CD4-positive, alpha-beta T cell treated with Interleukin-15 for 4 hours (primary cell): ENCODE data around the gene ACTR8.

Experiments used
- DNase-seq: peaks from one replicate; pipeline ENCODE4 v3.0.0-alpha.2; 2020; ENCODE audit warnings: low spot score

Gene ACTR8

DNA sequence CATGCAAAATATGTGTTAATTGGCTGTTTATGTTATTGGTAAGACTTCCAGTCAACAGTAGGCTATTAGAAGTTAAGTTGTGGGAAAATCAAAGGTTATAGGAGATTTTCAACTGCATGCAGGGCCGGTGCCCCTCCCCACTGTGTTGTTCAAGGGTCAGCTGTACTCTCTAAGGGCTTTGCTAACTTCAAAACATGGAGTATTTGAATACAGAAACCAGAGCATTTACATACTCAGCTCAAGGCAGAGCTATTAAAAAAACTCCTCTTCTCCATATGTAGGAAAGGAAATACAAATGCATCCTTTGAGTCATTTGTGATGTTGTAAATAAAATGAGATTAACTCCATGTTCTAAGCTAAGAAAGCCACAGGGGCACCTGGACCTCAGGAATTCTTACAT is 18.8 kb downstream of the ACTR8 start:
- no peak for DNase-seq

DNA sequence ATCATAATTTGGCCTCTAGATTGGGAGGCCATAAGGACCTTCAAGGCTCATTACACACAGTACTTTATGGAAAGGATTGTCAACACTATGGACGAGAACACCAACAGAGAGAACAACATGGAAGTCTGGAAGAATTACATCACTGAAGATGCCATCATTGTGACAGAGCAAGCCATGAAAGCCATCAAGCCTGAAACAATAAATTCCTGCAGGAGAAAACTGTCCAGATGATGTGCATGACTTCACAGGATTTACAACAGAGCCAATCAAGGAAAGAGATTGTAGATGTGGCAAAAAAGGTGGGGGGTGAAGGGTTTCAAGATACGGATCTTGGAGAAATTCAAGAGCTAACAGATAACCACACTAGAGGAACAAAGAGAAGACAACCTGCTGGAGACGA is 19.7 kb downstream of the ACTR8 start:
- DNase-seq = no peak

DNA sequence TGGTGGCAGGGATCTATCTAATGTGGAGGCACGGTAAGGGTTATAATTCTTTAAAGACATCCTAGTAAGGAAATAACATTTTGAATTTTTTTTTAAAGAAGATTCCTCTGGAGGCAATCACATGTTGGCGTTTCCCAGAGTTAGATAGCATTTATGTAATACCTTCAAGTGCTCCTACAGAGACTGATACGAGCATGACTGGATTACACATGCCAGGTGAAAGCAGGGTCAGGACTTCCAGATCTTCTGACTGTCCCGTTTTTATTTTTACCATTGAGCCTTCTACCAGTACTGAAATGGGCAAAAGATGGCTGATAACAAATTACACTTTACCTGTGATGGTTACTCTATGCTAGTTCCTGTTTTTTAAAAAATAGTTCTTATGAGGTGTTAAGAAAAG is 21.8 kb downstream of the ACTR8 start:
- DNase-seq = no peak

DNA sequence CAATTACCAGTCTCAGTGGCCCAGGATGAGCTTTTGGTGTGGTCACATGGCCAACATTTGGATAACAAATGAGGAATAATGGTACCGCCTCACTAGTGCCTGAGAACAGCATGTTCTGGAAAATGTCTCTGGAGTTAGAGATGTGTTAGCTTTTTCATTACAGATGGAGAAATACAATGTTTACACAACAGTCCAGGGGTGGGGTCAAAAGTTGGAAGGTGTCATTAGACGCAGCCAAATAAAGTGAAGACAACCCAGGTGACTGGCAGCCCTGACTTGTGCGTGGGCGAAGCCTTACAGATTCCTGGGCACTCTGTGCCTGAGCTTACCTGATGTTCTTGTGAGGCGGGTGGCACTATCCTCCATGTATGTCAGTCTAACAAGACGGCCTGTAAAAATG is 22.8 kb downstream of the ACTR8 start:
- no peak for DNase-seq

DNA sequence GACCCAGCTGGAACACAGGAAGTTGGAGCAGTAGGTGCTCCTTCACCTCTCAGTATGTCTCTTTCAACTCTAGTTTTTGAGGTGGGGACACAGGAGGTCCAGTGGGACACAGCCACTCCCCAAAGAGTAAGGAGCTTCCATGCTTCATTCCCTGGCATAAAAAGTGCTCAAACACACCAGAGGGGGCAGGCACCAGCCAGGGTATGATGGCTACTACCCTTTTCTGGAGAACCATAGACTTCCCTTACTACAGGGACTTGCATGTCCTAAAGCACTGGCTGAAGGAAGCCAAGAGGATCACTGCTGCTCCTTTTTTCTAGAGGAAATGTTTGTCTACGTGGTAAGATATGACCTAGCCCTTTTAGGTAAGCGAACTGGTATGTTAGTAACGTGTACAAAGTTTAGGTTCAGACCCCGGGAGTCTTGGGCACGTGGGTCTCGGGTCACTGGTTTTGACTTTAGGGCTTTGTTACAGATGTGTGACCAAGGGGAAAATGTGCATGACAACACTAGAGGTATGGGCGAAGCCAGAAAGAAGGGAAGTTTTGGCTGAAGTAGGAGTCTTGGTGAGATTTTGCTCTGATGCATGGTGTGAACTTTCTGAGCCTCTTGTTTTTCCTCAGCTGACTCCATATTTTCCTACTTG is 23.7 kb downstream of the ACTR8 start:
- no peak for DNase-seq

DNA sequence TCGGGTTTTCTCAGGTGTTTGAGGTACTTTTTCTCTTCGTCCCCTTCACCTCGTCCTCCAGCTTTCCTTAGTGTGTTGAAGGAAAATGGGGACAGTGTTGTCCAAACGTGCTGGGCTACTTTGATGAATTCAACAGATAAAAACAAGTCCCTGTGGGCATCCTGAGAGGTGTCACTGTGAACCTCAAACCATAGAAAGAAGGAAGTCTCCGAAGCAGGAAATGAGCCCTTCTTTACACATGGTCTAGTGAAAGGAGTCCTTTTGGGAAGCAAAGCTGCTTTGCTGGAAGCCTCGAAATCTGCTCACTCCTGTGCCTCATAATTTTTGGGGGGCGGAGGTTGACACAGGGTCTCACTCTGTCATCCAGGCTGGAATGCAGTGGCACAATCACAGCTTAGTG is 25.0 kb downstream of the ACTR8 start:
- DNase-seq = no peak

DNA sequence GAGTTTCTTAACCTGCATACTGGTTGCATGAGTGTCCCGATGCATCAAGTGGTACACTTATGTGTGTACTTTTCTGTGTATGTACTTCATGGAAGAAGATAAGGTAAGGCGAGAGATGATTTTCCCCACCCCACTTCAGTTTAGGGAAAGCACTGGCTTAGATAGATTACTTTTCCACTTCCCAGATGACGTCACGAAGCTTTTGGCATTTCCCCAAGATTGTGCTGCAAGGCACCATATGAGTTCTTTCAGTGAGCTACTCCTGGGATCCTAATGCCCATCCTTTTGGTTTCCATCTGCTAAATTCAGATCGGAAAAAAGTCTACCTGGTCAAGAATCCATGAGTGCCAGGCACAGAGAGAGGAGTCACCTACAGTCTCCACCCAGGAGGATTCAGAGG is 31.1 kb downstream of the ACTR8 start:
- no peak for DNase-seq

DNA sequence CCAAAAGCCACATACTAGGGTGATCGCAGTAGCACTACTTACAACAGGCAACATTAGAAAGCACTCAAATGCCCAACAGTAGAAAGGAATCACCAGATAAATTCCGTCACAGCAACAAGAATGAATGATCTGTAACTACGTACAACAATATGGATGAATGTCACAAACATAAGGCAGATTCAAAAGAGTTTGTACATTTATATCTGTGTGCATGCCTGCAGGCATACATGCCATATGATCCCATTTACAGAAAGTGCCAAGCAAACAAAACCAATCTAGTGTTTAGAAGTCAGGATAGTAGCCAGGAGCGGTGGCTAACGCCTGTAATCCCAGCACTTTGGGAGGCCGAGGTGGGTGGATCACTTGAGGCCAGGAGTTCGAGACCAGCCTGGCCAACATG is 32.0 kb downstream of the ACTR8 start:
- no peak for DNase-seq

DNA sequence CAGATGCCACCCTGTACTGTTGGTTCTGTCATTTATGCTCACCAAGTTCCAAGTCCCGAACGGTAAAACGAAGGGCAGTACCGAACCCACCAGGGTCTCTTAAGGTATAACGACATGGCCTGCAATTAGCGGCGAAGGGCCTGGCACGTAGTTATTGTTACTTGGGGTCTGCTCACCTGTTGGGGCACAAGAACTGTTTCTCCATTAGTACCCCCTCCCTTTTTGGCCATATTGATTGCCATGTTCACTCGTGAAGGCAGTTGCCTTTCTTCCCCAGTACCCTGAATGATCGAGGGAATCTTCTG is 35.1 kb downstream of the ACTR8 start:
- DNase-seq = no peak

DNA sequence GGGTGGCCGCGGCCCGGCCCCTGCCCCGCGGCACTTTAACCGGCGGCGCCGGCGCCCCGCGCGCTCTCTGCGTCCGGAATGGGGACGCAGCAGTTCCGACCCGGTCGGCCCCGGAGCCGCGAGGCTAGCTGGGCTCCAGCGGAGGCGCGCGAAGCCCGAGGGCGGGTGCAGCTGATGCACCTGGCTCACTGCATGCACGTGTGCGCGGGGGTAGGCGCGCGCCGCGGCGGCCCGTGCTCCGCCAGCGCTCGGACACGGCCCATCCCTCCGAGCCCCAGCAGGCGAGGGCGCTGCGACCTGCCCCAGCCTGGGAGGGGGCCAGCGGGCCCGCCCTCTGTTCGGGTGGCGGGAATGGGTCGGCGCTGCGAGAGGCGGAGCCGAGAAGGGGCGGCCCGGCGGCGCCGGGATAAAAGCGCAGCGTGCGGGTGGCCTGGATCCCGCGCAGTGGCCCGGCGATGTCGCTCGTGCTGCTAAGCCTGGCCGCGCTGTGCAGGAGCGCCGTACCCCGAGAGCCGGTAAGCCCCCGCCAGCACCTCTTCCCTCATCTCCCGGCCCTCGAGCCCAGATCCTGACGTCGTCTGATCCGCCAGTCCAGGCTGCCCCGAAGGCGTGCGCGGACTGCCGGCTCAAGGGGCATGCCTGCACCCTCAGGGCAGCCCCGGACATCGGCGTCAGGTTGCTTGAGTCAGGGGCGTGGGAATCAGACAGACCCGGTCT is 35.7 kb downstream of the ACTR8 start, which contains the start of the genes CHDH and IL17RB:
Gene CHDH, minus strand, starts transcription at position 286 of the 717 bp plus-strand sequence. CDS start 22,411 bp downstream, outside the sequence.
Gene IL17RB, plus strand, starts transcription at position 435 of the 717 bp plus-strand sequence. Its CDS starts 21 bp downstream, at position 456.
- DNase-seq = no peak

DNA sequence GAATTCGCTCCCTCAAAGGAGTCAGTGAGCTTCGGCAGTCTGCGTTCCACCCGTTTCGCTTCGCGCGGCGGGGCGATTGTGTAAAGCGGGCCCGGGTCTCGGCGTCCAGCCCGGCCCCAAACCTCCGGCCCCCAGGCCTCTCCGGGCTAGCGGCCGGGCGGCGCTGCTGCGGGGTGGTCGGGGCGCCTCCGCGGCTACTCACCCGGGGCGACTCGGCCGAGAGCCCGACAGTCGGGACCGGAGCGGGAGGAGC is 36.1 kb downstream of the ACTR8 start:
- no peak for DNase-seq

DNA sequence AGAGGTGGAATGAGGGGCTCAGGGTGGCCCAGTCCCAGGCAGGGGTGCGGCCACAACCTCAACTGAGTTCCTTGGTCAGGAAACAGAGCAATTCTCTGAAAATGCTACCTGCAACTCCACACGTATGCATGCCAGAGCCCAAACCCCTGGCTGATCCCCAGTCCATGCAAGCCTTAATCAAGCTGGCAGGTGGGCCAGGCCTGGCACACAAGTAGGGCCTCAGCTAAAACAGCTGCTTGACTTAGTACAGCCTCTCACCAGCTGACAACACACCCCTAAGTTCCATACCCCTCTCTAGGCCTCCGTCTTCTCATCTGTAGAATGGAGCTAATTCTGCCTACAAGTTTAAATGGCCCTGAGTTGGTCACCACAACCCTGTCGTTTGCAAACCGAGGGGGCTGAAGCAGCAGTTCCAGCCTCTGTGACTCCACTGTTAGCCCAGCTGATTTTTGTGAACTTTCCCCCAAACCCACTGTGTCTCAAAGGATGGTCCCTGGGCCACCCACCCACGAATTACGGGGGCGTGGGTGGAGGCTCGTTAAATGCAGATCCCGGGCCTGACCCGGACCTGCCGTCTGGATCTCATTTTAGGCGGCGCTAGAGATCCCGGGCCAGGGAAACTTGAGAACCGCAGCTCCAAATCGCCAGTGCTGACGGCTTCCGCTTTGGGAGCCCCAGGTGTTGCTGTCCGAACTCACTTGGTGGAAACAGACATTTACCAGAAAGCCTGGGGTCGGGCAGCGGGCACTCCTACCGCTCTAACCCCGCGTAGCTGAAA is 36.7 kb downstream of the ACTR8 start:
- no peak for DNase-seq

DNA sequence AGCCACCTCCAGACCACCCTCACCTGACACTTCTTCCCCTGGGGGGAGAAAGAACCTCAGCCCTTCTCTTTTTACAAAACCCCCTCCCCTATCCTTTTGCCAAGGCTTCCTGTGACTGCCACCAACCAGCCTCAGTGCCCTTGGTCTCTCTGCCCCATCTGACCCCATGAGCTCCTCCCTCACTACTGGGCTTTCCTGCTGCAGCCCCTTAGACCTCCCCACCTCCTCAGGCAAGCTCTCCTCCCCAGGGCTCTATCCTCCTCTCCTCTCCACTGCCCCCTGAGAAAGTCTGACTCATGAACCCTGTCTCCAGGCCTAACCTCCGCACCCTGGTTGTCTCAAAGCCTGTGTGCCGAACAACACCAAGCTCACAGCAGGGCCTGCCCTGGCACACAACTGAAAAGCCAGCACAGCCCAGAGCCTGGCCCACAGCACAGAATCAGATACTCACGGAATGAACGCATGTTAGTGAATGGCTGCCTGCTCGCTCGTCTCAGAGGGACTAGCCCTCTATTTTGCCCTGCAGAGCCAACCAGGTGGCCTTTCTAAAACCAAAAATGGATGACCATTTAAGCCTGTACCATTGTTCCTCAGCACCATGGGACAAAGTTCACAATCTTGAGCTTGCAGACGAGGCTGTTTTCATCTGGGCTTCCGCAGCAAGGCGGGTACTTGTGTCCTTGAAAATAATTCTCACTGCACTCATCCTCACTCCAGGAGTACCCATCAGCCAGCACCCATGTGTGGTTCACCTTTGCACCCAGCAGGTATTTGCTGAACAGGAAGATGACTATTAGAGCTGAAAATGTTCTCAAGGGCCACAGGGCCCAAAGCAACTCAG is 37.5 kb downstream of the ACTR8 start:
- no peak for DNase-seq

DNA sequence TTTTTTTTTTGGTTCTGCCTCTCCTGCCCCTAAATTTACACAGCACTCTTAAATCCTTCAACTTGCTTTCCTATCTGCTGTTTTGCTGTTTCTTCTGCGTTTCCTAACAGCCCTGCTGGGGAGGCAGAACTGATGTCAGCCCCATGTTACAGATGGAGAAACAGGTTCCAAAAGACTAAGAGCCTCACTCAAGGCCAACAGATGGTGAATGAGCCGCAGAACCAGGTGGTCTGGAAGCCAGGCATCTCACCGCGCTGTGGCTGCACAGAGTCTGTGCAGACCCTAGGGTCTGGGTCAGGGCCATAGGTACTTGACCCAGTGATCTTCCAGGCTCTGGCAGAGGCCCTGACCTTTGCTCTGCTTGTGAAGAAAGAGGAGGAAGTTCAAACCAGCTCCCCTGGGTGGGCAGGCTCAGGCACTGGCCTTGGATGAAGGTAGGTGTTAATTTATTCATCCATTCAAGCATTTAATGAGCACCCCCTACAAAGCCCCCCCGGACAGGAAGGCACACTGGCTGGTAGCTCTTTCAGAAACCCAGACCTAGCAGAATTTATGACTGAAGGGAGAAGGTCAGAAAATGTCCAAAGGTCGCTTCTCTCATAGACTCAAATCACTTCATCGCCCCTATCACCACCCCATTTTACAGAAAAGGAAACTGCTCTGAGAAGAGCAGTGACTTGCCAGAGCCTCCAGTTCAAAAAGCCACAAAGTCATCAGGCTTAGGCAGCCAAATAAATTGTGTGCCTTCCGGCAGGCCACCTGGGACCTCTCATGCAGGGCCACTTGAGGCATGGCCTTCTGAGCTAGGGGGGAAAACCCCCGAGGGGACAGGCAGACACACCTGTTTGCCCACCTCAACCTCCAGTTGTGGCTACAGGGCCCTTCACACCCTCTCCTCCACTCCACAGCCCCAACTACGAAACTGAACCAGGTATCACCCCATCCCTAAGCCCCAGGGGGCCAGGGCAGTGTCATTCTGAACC is 38.5 kb downstream of the ACTR8 start:
- DNase-seq = no peak

DNA sequence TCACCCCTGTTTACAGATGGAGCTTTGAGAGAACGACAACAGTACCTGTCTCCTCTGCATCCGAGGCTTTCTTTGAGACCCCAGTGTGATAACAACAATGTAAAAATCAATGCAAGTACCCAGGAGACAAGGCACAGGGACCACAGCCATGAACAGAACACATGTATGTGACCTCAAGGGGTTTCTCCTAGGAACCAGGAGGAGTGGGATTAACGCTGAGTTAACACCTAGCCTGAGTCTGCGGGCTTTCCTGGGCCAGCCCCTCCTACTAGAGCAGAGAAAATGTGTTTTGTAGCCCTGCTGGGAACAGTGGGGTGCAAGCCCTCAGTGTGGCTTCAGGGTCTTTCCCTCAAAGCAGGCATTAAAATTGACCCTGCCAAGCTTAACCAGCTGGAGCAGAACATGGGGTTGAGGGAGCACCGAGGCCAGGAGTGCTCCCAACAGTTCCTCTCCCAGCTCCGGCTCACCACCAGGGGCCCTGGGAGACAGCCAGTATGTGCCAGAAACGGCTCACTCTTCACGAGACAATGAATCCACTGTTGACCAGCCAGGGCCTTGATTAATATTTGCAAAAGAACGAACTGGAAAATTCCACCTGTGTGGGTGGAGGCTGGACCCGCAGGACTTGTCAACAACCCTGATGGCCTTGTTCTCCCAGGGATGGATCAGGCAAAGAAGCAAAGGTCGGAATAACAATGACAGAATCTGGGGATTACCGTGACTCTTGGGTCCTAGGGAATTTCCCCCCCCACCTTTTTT is 39.3 kb downstream of the ACTR8 start:
- DNase-seq = no peak

DNA sequence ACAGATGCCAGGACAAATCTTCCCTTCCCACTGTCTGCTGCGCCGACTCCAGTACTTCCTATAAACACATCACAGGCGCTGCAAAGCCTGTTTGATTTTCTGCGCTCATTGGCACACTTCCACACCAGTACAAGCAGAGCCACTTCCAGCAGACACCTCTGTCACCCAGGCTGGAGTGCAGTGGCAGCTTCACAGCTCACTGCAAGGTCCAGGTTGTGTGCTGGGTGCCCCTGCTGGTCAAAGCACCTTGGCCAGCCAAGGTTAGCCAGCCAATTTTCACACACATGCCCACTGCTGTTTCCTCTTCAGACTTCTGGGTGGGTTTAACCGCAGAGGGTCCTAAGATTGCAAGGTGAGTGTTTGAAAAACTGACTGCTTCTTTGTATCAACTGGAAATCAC is 40.7 kb downstream of the ACTR8 start:
- DNase-seq = no peak

DNA sequence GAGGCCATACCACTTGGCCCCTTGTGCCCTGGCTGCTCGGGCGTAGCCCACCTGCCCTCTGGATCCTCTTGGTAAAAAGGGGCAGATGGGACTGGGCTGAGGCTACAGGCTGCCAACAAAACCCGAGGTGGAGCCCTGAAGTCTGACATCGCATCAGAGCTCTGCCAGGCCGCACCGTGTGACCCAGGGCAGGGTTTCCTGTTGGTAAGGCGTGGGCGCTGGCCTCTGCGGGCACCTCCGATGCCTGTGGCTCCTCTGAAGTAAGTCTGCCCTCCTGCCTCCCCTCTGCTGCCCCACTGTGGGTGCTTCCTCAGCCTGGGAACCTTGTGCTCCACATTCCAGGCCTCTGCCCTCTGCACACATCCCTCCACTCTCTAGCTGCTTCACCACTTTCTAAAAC is 44.6 kb downstream of the ACTR8 start:
- no peak for DNase-seq

DNA sequence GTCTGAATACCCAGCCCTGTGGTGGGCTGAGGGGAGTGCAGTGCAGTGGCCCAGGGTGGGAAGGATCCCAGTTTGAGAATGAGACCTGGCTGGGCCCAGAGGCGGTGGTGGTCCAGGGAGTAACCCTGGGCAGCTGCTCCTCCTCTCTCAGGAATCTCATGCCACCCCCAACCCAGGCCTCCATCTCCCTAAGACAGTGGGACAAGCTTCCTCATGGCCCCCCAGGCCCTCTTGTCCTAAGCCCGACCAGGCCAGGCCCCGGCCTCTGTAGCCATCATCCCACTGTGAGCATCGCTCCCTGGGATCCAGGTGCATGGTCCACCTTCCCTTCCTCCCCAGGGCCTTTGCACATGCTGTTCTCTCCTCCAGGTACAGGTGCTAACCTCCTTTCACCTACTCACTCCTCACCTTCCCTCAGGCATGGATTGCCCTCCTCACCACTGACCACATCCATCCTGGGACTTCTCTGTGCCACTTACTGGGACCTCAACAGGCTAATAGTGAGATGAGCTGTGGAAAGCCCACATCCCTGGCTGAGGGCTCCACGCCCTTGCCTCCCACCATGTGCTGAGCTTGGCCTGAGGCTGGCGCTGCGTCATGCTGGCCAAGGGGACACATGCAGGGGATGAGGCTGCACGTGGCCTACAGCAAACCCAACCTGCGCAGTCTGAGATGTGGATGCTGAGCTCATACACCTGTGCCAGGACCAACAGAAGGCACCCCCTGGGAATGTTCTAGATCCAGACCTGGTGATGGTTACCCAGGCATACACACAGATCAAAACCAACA is 45.7 kb downstream of the ACTR8 start:
- no peak for DNase-seq

DNA sequence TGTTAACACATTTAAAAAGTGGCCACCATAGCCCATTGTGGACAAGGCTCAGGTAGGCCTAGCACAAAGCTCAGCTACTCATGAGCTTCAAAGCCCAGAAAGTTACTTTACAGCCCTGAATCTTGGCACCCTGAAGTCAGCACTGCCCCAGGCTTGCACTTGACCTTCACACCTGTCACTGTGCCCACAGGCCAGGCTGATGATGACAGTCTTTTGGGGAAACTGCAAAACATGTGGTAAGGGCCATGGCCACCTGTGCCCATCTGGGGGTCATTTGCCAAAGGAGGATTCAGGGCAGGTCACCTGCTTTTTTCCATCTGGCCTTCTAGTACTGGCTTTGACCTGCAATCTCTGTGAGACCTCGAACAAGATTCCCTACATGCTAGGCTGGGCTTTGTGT is 46.7 kb downstream of the ACTR8 start:
- no peak for DNase-seq
